SW 1271 (cell line): ENCODE results near the gene PRR14L.
A peak's percentile ranks its signal among the peaks of the same experiment; 100 is the strongest.
"Not testable (repeated sequence)": the region's sequence is repeated elsewhere in the genome, so short reads cannot be mapped to it uniquely, and the experiment has no call there.

Experiments
- DNase-seq, 2 experiments: peaks; one replicate each; lab custom pipeline; 2025; lab: John Stamatoyannopoulos, UW

PRR14L gene

DNA sequence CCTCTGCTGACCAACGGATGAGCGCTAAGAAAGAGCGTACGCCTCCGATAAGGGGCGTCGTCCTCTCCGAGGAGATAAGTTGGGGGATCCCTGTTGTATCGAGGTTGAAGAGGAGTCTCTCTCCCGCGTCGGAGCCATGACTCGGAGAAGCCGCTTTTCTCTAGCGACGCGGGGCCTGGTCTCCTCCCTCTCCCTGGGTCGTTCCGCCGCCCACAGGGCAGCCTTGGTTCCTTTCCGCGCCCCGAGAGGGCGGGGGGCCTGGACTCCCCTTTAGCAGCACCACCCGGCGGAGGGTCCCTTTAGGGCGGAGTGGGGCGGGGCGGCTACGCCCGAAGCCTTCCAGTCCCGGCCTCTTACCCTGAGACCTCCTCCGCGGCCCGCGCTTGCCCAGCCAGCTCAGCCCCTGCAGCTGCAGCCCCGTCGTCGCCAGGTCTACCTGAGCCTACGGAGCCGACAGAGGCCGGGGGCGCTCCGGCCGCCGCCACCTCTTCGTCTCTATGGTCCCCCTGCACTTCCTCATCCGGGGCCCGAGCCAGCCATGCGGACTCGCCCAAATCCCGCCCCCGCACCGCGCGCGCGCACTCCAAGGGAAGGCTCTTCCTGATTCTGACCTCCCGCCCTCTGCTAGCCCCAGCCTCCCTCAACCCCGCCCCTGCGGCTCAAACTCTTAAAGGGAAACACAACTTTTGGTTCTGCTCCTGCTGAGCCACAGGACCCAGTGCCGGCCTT lies at the start of gene PRR14L:
TSS of gene PRR14L (minus strand) at position 497 of the 729 bp plus-strand sequence. CDS start 11,272 bp downstream, outside the sequence.
- peak; percentile 80 to 88 for DNase-seq

DNA sequence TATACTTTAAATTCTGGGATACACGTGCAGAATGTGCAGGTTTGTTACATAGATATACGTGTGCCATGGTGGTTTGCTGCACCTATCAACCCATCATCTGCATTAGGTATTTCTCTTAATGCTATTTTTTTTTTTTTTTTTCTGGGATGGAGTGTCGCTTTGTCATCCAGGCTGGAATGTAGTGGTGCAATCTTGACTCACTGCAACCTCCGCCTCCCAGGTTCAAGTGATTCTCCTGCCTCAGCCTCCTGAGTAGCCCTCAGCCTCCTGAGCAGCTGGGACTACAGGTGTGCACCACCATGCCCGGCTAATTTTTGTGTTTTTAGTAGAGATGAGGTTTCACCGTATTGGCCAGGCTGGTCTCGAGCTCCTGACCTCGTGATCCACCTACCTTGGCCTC lies 49.4 kb upstream of the PRR14L start:
- DNase-seq: not testable (repeated sequence)

DNA sequence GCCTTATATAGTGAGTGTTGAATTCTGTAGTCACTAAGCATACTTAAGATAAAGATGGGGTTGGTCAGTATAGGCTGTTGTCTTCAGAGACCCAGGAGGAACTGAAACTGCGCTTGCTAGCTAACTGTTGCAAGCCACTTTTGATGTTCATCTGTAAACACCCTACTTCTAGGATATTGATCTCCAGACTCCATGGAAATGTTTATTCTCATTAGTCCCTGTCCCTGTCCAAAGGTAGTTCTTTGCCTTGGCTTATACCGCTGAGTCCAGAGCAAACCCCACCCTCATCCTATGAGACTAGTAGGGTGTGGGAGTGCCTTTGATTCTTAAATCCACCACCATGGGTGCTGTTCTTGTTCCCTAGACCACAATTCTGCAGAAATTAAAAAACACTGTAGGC lies 40.3 kb upstream of the PRR14L start:
- DNase-seq: no peak

DNA sequence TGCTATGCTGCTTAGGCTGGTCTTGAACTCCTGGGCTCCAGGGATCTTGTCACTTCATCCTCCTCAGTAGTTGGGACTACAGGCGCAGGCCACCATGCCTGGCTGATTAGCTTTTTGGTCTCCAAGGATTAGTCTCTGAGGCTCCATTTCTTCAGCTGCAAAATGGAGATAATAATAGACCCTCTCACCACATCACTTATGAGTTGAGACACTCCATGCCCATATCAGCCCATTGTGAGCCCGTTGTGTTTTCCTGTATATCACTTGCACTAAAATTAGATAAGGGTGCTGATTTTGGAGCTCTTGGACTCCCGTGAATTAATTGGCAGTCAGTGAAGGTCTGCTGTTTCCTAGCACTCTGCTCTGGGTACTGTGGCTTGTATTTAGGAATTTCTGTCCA lies 39.9 kb upstream of the PRR14L start:
- DNase-seq: no peak

DNA sequence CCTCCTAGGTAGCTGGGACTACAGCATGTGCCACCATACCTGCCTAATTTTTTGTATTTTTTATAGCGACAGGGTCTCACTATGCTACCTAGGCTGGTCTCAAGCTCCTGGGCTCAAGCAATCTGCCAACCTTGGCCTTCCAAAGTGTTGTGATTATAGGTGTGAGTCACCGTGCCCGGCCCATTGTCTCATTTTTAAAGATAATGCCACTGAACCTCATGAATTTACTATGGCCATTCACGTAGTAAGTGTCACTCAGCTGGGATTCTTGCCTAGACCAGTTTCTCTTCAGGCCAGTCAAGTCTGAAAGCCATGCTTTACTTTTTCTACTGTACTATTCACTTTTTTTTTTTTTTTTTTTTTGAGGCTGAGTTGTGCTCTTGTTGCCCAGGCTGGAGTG lies 26.3 kb upstream of the PRR14L start:
- no peak for DNase-seq

GRCh38 chr22:31773416-31773815 lies 23.5 kb upstream of the PRR14L start:
- no peak for DNase-seq

DNA sequence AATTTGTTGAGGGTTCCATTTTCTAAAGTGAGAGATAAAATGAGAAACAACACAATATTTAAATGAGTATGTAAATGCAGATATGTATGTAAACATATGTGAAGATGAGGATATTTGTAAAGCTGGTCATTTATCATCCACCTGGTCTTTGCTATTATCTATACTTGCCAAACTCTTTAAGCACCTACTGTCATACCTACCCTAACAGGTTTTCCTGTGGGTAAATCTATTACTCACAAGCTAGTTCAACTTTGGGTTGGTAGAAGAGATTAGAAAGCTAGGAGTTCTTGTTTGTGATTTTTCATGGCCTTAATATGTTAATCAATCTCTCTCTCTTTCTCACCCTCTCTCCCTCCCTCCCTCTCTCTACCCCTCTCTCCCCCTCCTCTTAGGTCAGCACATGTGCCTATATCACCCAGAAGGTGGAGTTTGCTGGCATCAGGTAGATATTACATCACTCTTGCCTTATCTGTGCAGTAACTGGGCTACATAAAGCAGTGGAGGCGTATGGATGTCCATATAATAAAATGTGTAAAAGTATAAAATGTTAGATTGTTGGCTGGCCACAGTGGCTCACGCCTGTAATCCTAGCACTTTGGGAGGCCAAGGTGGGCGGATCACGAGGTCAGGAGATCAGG lies 18.6 kb upstream of the PRR14L start:
- DNase-seq: no peak

DNA sequence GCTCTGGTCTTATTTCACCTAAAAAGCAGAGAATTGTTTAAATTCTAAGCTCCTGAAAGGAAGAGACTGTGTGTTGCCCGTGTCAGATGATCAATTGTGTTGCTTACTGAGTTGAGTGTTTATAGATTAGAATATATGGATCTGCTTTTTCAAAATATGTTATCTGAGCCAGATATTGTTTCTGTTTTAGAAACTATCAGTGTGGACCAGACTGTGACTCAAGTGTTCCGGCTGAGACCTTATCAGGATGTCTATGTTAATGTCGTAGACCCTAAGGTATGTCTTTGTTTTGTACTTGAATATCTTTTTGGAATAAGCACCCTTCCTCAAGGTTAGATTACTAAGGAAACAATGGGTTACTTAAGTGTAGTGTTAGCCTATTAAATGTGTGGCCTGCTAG lies 14.9 kb upstream of the PRR14L start:
- no peak for DNase-seq

DNA sequence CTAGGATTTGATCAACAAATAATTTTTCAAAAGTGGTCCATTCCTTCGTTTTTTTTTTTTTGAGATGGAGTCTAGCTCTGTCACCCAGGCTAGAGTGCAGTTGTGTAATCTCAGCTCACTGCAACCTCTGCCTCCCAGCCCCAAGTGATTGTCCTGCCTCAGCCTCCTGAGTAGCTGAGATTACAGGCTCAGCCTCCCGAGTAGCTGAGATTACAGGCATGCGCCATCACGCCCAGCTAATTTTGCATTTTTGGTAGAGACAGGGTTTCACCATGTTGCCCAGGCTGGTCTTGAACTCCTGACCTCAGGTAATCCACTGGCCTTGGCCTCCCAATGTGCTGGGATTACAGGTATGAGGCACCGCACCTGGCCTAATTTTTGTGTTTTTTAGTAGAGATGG lies 8.9 kb upstream of the PRR14L start:
- DNase-seq: not testable (repeated sequence)

DNA sequence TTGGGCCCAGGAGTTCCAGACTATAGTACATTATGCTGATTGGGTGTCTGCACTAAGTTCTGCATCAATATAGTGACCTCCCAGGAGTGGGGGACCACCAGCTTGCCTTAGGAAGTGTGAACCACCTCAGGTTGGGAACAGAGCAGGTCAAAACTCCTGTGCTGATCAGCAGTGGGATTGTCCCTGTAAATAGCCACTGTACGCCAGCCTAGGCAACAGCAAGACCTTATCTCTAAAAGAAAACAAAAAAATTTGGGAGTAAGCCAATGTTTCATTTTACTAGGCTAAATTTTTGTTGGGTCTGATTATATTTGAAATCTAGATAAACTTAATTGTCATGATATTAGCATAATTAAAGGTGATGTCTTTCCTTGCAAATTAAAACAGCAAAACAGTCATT lies 7.3 kb upstream of the PRR14L start:
- DNase-seq: no peak

DNA sequence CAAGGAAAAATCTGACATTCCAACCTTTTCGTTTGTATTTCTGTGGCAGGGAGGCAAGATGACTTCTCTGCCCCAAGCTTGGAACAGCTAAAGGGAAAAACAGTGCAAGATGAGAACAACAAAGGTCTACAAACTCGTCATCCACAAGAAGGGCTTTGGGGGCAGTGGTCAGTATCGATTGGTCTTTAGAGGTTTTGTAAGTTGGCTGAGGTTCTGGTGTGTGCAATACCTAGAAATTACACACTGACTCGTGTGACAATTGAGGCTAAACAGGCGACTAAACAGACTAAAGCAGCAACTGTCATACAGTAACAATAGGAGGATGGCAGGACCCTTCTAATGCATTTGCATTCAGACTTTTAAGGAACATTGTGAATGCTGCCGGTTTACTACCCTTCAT lies 4.9 kb upstream of the PRR14L start:
- DNase-seq: no peak

- peak; percentile 68 to 80 for DNase-seq
These were observed 3.9 kb upstream of the PRR14L start, which contains the start of gene DEPDC5 for GRCh38 chr22:31753634-31754501. DEPDC5 (plus strand) TSS chr22:31754019; CDS start chr22:31754922, 903 bp downstream.

DNA sequence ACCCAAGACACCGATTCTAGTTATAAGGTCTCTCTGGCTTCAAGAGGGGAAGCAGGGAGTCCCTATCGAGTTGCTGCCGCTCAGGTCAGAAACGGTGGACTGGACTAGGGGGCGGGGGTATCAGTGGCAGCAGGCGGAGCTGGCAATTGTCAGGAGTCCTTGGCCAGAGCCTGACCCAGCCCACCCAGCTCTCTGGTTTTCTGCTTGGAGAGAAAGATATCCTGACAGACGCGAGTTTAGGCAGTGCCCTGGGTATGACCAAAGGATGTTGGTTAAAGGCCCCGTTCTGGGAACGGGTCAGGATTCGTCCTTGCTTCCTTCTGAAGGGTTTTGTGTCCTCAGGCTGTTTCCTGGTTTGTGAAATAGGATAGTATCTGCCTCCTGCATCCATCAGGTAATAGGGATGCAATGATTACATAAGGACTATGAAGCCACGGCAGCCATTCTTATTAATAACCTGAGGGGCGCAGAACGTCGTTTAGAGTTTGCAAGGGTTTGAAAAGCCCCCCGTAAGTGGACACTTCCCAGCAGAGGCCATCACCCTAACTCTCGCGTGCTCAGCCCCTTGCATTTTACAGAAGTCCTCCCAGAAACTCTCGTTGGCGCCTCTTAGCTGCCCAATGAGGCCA lies 3.2 kb upstream of the PRR14L start:
- no peak for DNase-seq

GRCh38 chr22:31752096-31752847 lies 2.3 kb upstream of the PRR14L start:
- no peak for DNase-seq

- no peak for DNase-seq
These were observed 693 bp upstream of the PRR14L start for GRCh38 chr22:31750365-31751284.

DNA sequence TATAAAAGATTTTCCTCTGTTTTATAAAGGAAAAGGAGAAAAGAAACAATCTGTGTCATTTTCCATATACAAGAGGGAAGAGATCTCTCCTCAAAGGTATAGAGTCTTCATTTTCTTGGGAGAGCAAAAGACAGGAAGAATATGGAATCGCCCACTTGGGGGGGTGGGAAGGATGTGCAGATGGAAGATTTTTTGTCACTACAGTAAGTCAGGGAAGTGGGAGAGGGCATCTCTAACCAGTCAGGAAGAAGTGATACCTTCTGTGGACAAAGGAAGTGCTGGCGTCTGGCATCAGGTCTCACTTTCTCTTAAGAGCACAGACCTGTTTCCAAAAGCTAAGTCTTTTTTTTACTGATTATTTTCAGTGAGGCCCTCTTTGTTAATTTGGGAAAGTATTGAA lies 1.4 kb downstream of the PRR14L start:
- DNase-seq: no peak

GRCh38 chr22:31747441-31747840 lies 2.5 kb downstream of the PRR14L start:
- no peak for DNase-seq

- no peak for DNase-seq
These were observed 6.1 kb downstream of the PRR14L start for GRCh38 chr22:31743871-31744270.

DNA sequence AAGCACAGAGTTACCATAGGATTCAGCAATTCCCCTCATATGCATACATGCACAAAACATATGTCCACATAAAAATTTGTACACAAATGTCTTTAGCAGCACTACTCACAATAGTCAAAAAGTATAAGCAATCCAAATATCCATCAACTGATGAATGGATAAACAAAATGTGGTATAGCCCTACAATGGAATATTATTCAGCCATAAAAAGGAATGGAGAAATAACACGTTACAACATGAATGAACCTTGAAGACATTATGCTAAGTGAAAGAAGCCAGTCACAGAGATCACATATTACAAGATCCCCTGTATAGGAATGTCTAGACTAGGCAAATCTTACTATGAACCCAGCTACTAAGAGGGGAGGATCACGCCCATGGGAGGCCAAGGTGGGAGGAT lies 7.2 kb downstream of the PRR14L start:
- DNase-seq: no peak

GRCh38 chr22:31742115-31742514 lies 7.8 kb downstream of the PRR14L start:
- no peak for DNase-seq
